ENCODE results near the gene CHRM4.

The CHRM4 gene

GRCh38 chr11:46346886-46347636 is 44.5 kb downstream of the CHRM4 start, which contains the start of gene DGKZ:
DGKZ (plus strand) TSS chr11:46347463; CDS start chr11:46347660, 197 bp downstream.
- peak; percentile 91 for DNase-seq

GRCh38 chr11:46345881-46346484 is 45.6 kb downstream of the CHRM4 start:
- DNase-seq: no peak

GRCh38 chr11:46345131-46345597 is 46.4 kb downstream of the CHRM4 start:
- DNase-seq: peak; percentile 37

GRCh38 chr11:46343520-46343919 is 48.1 kb downstream of the CHRM4 start:
- no peak for DNase-seq

- DNase-seq: no peak
Measured at GRCh38 chr11:46342239-46342638, 49.3 kb downstream of the CHRM4 start.

- no peak for DNase-seq
Measured at GRCh38 chr11:46341454-46341853, 50.1 kb downstream of the CHRM4 start.

GRCh38 chr11:46339816-46340215 is 51.8 kb downstream of the CHRM4 start:
- DNase-seq: no peak

- DNase-seq: no peak
Measured at GRCh38 chr11:46338988-46339666, 52.4 kb downstream of the CHRM4 start.

GRCh38 chr11:46338636-46338987 is 53.0 kb downstream of the CHRM4 start:
- no peak for DNase-seq

GRCh38 chr11:46337626-46338345 is 53.8 kb downstream of the CHRM4 start:
- DNase-seq: no peak

GRCh38 chr11:46336563-46337180 is 54.9 kb downstream of the CHRM4 start:
- DNase-seq: peak; percentile 48

- no peak for DNase-seq
Measured at GRCh38 chr11:46335890-46336562, 55.5 kb downstream of the CHRM4 start.

GRCh38 chr11:46335271-46335670 is 56.3 kb downstream of the CHRM4 start:
- no peak for DNase-seq

GRCh38 chr11:46334211-46334610 is 57.4 kb downstream of the CHRM4 start:
- no peak for DNase-seq
